DND-41 (cell line): Measurements from ENCODE around the gene CHN1.

ENCODE experiments used
- ATAC-seq: fragments of 200-7000 bp; cut with Tn5 transposase; 3 replicates; pipeline ENCODE4 v1.9.1; 2021; ENCODE audit warnings: low read depth; ENCODE audit not compliant: insufficient read depth
- DNase-seq: peaks from one replicate; pipeline ENCODE4 v3.0.0-alpha.2; 2020
- H2AFZ ChIP-seq: 2 replicates; pipeline ENCODE4 v1.6.0; 2012; ENCODE audit warnings: low read depth, low read length
- H3K27ac ChIP-seq: 2 replicates; pipeline ENCODE4 v1.5.1; 2012; ENCODE audit warnings: low read length, inconsistent platforms
- H3K27me3 ChIP-seq: fragments of 200-600 bp; sonication (generic); 2 replicates; pipeline ENCODE4 v1.6.0; 2012; ENCODE audit warnings: low read length, mild to moderate bottlenecking, inconsistent platforms; ENCODE audit not compliant: insufficient read depth, poor library complexity
- H3K36me3 ChIP-seq: 2 replicates; pipeline ENCODE4 v1.5.1; 2012; ENCODE audit warnings: low read length, inconsistent platforms; ENCODE audit not compliant: insufficient read depth
- H3K4me1 ChIP-seq: 2 replicates; pipeline ENCODE4 v1.5.1; 2012; ENCODE audit warnings: mild to moderate bottlenecking, low read length; ENCODE audit not compliant: insufficient read depth
- H3K4me2 ChIP-seq: 2 replicates; pipeline ENCODE4 v1.6.0; 2012; ENCODE audit warnings: mild to moderate bottlenecking, moderate library complexity, low read length, inconsistent platforms; ENCODE audit not compliant: insufficient read depth
- H3K4me3 ChIP-seq, 2 experiments: fragments of 200-600 bp in 1 of 2; shearing (Covaris generic) in 1 of 2; 2 replicates each; pipeline ENCODE4 v1.5.1; 2012 to 2016; ENCODE audit warnings: inconsistent platforms in 2 of 2, low read length in 2 of 2, mild to moderate bottlenecking in 2 of 2, low read depth in 1 of 2, moderate library complexity in 1 of 2
- H3K79me2 ChIP-seq: 2 replicates; pipeline ENCODE4 v1.6.0; 2012; ENCODE audit warnings: low read length, inconsistent platforms; ENCODE audit not compliant: insufficient read depth
- H3K9ac ChIP-seq: 2 replicates; pipeline ENCODE4 v1.6.0; 2012; ENCODE audit warnings: low read depth, mild to moderate bottlenecking, inconsistent platforms, low read length, moderate library complexity
- H3K9me3 ChIP-seq: 2 replicates; pipeline ENCODE4 v1.5.1; 2012; ENCODE audit warnings: low read length, moderate library complexity, mild to moderate bottlenecking, inconsistent platforms; ENCODE audit not compliant: insufficient read depth, severe bottlenecking
- H4K20me1 ChIP-seq: 2 replicates; pipeline ENCODE4 v1.6.0; 2012; ENCODE audit warnings: low read length; ENCODE audit not compliant: insufficient read depth
- EZH2 ChIP-seq: IDR thresholded peaks from 3 replicates; pipeline ENCODE4 v1.6.1; 2012; ENCODE audit warnings: borderline replicate concordance, low read depth, mild to moderate bottlenecking, moderate library complexity, low read length, inconsistent platforms; ENCODE audit not compliant: severe bottlenecking
- TF ChIP-seq, protein P1 (sequence below): IDR thresholded peaks from 2 replicates; pipeline ENCODE4 v1.5.1; 2012; ENCODE audit warnings: borderline replicate concordance, low read length, moderate library complexity, mild to moderate bottlenecking; ENCODE audit not compliant: poor library complexity, severe bottlenecking; ENCODE audit errors: extremely low read depth

Gene CHN1

DNA sequence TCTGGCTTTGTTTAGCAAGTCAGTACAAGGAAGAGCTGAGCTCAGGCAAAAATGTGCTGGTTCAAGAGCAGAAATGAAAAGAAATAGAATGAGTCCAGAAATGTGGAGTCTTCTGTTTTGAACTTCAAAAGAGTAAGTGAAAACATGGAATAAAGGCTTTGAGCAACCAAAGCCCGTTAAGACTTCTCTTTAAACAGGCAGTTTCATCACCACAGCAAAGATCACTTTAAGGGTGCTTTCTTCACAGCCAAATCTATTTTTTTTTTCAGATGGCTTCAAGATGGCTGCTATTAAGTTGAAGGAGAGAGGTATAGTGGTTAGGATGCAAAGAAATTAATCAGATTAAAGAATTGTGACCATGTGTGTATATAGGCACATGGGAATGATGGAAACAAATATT is 238.9 kb downstream of the CHN1 start:
- no peak for TF ChIP-seq EZH2
- TF ChIP-seq, protein P1, sequence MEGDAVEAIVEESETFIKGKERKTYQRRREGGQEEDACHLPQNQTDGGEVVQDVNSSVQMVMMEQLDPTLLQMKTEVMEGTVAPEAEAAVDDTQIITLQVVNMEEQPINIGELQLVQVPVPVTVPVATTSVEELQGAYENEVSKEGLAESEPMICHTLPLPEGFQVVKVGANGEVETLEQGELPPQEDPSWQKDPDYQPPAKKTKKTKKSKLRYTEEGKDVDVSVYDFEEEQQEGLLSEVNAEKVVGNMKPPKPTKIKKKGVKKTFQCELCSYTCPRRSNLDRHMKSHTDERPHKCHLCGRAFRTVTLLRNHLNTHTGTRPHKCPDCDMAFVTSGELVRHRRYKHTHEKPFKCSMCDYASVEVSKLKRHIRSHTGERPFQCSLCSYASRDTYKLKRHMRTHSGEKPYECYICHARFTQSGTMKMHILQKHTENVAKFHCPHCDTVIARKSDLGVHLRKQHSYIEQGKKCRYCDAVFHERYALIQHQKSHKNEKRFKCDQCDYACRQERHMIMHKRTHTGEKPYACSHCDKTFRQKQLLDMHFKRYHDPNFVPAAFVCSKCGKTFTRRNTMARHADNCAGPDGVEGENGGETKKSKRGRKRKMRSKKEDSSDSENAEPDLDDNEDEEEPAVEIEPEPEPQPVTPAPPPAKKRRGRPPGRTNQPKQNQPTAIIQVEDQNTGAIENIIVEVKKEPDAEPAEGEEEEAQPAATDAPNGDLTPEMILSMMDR = no peak
- DNase-seq = no peak
- no peak for ATAC-seq

GRCh38 chr2:174765576-174765975 is 239.6 kb downstream of the CHN1 start:
- H3K4me1 ChIP-seq = no peaks in the 10 kb centered on the region
- H3K27me3 ChIP-seq = peaks cover 17% of the 10 kb centered on the region
- ATAC-seq (no peak), DNase-seq (no peak)
- H3K36me3 ChIP-seq = no peaks in the 10 kb centered on the region
- no peak overlapping the region for H3K4me2 ChIP-seq
- H3K9me3 ChIP-seq = no peaks in the 10 kb centered on the region
- TF ChIP-seq, protein P1 = no peak
- TF ChIP-seq EZH2 = no peak
- H3K27ac ChIP-seq = no peak overlapping the region
- no peak overlapping the region for H3K9ac ChIP-seq
- H2AFZ ChIP-seq = no peak overlapping the region
- no peaks in the 10 kb centered on the region for H3K79me2 ChIP-seq
- H4K20me1 ChIP-seq = no peaks in the 10 kb centered on the region
- H3K4me3 ChIP-seq = no peak overlapping the region

More for the DNA sequence above, 238.9 kb downstream of the CHN1 start:
- Histone ChIP-seq H4K20me1 (no peaks in the 10 kb centered on the region), H3K36me3 (no peaks in the 10 kb centered on the region), H3K27ac (no peak overlapping the region), H3K9me3 (no peaks in the 10 kb centered on the region), H3K9ac (no peak overlapping the region), H3K79me2 (no peaks in the 10 kb centered on the region), H3K4me3 (no peak overlapping the region), H3K4me2 (no peak overlapping the region), H3K27me3 (peaks cover 17% of the 10 kb centered on the region), H3K4me1 (no peaks in the 10 kb centered on the region), H2AFZ (no peak overlapping the region)

DNA sequence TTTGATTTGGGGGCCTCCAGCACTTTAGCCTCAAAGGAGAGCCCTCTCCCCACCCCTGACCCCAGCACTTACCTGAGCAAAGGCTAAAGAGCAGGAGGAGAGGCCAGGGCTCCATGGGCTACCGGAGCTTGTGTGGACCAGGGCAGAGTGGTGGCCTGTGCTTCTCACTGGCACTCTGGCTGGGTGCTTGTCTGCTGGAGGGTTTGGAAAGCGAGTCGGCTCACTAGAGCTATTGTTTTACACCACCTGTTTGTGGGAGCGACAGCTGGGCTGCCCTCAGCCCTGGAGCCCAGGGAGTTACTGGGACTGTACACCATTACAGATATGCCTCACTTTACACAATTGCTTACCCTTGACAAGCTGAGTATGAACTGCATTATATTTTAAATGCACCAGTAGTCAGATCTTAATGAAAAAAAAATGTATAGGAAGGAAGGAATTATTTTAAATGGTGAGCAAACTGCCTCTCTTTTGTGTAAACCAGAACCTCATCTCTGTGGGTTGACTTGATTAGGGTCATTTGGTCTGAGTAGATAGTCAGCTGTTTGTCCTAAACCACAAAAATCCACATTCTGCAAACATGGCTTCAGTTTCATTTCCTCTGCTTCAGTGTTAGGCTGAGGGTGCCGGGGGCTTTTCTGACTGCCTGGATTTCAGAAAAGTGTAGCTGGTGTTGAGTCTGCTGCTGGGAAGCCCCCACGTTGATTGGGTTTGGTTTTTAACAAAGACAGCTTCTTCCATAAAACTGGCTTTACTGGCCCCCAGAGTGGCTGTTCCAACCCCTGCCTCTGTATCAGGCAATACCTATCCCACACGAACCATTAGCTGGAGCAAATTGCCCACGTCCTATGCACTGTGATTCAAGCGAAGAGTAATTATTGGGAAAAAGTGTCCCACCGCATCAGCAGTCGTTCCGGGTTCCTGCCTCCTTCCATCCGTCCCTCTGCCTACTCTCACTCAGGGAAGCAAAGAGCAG is 240.6 kb downstream of the CHN1 start, which contains the start of gene CHRNA1:
Gene CHRNA1 (minus strand): TSS at position 193 of the 976 bp plus-strand sequence. CDS start 78 bp downstream, at position 115.
- H3K4me3 ChIP-seq = no peak within 1 kb of the TSS
- H2AFZ ChIP-seq = no peak within 1 kb of the TSS
- no peaks in the 10 kb centered on the region for H3K9me3 ChIP-seq
- no peaks in the 10 kb centered on the region for H3K79me2 ChIP-seq
- no peaks in the 10 kb centered on the region for H3K4me1 ChIP-seq
- H4K20me1 ChIP-seq = no peaks in the 10 kb centered on the region
- H3K36me3 ChIP-seq = no peaks in the 10 kb centered on the region
- TF ChIP-seq, protein P1 = no peak
- TF ChIP-seq EZH2 = no peak
- no peak within 1 kb of the TSS for H3K9ac ChIP-seq
- ATAC-seq (no peak), DNase-seq (no peak)
- H3K27ac ChIP-seq = no peak within 1 kb of the TSS
- H3K27me3 ChIP-seq = peaks cover 17% of the 10 kb centered on the region
- no peak within 1 kb of the TSS for H3K4me2 ChIP-seq
